ENCODE measurements around the gene PLD1. TPM values are rescaled to one million over a fixed set of nuclear protein-coding genes. Genes with fewer than 3 reads are reported as not detected.

The PLD1 gene
- total and polyA plus RNA-seq, 10 of the 15 experiments (the other 5 are each of a cell fraction or from before 2014, with no cell fraction given) = 2.9 to 108 (median 3.6) TPM

- no peak for TF ChIP-seq SREBF1 (IDR thresholded peaks at IDR 0.05; ENCODE audit: low read length)
Observed at GRCh38 chr3:171837698-171838097, 27.4 kb upstream of the PLD1 start (continued).

GRCh38 chr3:171836855-171837254 lies 26.6 kb upstream of the PLD1 start:
- no peak for TF ChIP-seq ATF2 (IDR thresholded peaks at IDR 0.05; ENCODE audit: low read length)
- no peak for TF ChIP-seq ZNF274 (IDR thresholded peaks at IDR 0.05; ENCODE audit: insufficient read depth, insufficient read length)
- TF ChIP-seq TAF1 (IDR thresholded peaks at IDR 0.05; ENCODE audit: borderline replicate concordance, low read depth, low read length) = no peak
- TF ChIP-seq E2F8 (IDR thresholded peaks at IDR 0.05; ENCODE audit: low read depth, partially characterized antibody) = no peak
- Histone ChIP-seq H3K4me1 (ENCODE audit: control insufficient read depth, insufficient read depth, low read length) (0 out of 2 replicates have a peak, but pooled peaks cover 3% of the 10 kb centered on the region), H4K20me1 (ENCODE audit: control insufficient read depth, insufficient read depth) (no peaks in the 10 kb centered on the region), H2AFZ (ENCODE audit: control insufficient read depth, low read depth, low read length) (no peak overlapping the region), H3K36me3 (ENCODE audit: control insufficient read depth in 2 of 2, insufficient read depth in 2 of 2, low read length in 1 of 2) (no peaks in the 10 kb centered on the region), H3K4me3 (no peak overlapping the region), H3K27me3 (replicated peaks in 1 of 2; ENCODE audit: control insufficient read depth in 2 of 2, insufficient read depth in 2 of 2, low read length in 1 of 2) (no peaks in the 10 kb centered on the region; a peak in 1 of 4 replicates), H3K9me3 (replicated peaks; ENCODE audit: control insufficient read depth, insufficient read depth, low read length) (no peaks in the 10 kb centered on the region), H3K79me2 (ENCODE audit: control insufficient read depth, insufficient read depth, low read length) (no peaks in the 10 kb centered on the region), H3K9ac (ENCODE audit: control insufficient read depth, insufficient read depth, low read length) (no peak overlapping the region), H3K4me2 (ENCODE audit: control insufficient read depth, insufficient read depth) (no peak overlapping the region), H3K27ac (ENCODE audit: control insufficient read depth, insufficient read depth) (no peak overlapping the region)
- intact Hi-C loops (cut with micrococcal nuclease; ENCODE audit: unreplicated experiment) (loop anchor here (10.0 kb wide), 2 partner anchors 652 to 792 kb away; no protein-coding TSS in a partner anchor), in situ Hi-C loops (cut with MboI) (loop anchor here (5.0 kb wide), 1 partner anchor 190 kb away; no protein-coding TSS in a partner anchor)
- SMC1A ChIA-PET (ENCODE audit: uncharacterized antibody, unreplicated experiment) = interaction anchor here (1.3 to 1.6 kb wide), 3 partner anchors 11 to 271 kb away, joined by 3 to 6 read pairs (median 3); no protein-coding TSS in a partner anchor
- no TSS peak for BruUV-seq (replicated peaks)
- CTCF ChIA-PET = interaction anchor here (0.8 to 11.8 kb wide), 6 partner anchors 62 to 788 kb away, joined by 3 to 274 read pairs (median 3); no protein-coding TSS in a partner anchor
- no peak for ATAC-seq
- RAD21 ChIA-PET (ENCODE audit: unreplicated experiment) = interaction anchor here (0.6 to 13.1 kb wide), 5 partner anchors 59 to 875 kb away, joined by 3 to 333 read pairs (median 11); partner anchors contain the start of gene FNDC3B
- 25% methylated on average over 3 of the region's 3 CpGs for WGBS (ENCODE audit: insufficient coverage, insufficient replicate concordance, low lambda C conversion rate, missing lambda C conversion rate)
- POLR2A ChIA-PET = no interaction called here
- DNase-seq (ENCODE audit: low read depth, low spot score) = no peak
- FAIRE-seq = no peak

All from GM12878 (cell line).